Mammary epithelial cell (primary cell): ENCODE data around the gene CIBAR2.

Experiments used
- EZH2 ChIP-seq: IDR thresholded peaks from 2 replicates; pipeline ENCODE4 v1.6.1; 2012; ENCODE audit warnings: low read length, inconsistent platforms, borderline replicate concordance
- TF ChIP-seq, protein P1 (sequence below), 2 donors: IDR thresholded peaks in 1 of 2; conservative IDR thresholded peaks in 1 of 2; 2 replicates each; pipeline ENCODE4 v1.5.1; 2011 to 2012; ENCODE audit warnings: inconsistent platforms in 2 of 2, low read length in 2 of 2, mild to moderate bottlenecking in 2 of 2, control low read depth in 1 of 2, low read depth in 1 of 2; ENCODE audit not compliant: insufficient read depth in 1 of 2; ENCODE audit errors: extremely low read depth in 1 of 2

GRCh38 chr16:85156440-85156839 is 44.2 kb upstream of the CIBAR2 start:
- TF ChIP-seq, protein P1, sequence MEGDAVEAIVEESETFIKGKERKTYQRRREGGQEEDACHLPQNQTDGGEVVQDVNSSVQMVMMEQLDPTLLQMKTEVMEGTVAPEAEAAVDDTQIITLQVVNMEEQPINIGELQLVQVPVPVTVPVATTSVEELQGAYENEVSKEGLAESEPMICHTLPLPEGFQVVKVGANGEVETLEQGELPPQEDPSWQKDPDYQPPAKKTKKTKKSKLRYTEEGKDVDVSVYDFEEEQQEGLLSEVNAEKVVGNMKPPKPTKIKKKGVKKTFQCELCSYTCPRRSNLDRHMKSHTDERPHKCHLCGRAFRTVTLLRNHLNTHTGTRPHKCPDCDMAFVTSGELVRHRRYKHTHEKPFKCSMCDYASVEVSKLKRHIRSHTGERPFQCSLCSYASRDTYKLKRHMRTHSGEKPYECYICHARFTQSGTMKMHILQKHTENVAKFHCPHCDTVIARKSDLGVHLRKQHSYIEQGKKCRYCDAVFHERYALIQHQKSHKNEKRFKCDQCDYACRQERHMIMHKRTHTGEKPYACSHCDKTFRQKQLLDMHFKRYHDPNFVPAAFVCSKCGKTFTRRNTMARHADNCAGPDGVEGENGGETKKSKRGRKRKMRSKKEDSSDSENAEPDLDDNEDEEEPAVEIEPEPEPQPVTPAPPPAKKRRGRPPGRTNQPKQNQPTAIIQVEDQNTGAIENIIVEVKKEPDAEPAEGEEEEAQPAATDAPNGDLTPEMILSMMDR (conservative IDR thresholded peaks at IDR 0.05 in 1 of 2, IDR thresholded peaks at IDR 0.05 in 1 of 2; ENCODE audit: extremely low read depth in 1 of 2, insufficient read depth in 1 of 2, low read depth in 1 of 2, low read length in 2 of 2): no peak
- TF ChIP-seq EZH2: no peak
